Measurements from ENCODE around the gene SERP2.

The SERP2 gene

GRCh38 chr13:44359983-44360375 is 13.6 kb upstream of the SERP2 start:
- DNase-seq, result no peak

- DNase-seq, result no peak
Measured at GRCh38 chr13:44362394-44363040, 11.1 kb upstream of the SERP2 start.

- no peak for DNase-seq
Measured at GRCh38 chr13:44363631-44364344, 9.8 kb upstream of the SERP2 start.

- no peak for DNase-seq
Measured at GRCh38 chr13:44364345-44365000, 9.2 kb upstream of the SERP2 start.

- no peak for DNase-seq
Measured at GRCh38 chr13:44365008-44365407, 8.6 kb upstream of the SERP2 start.

GRCh38 chr13:44365899-44366298 is 7.7 kb upstream of the SERP2 start:
- no peak for DNase-seq

GRCh38 chr13:44368062-44368591 is 5.5 kb upstream of the SERP2 start:
- DNase-seq, result no peak

- no peak for DNase-seq
Measured at GRCh38 chr13:44368599-44369368, 4.8 kb upstream of the SERP2 start.

- DNase-seq, result no peak
Measured at GRCh38 chr13:44371421-44371820, 2.2 kb upstream of the SERP2 start.

- DNase-seq, result no peak
Measured at GRCh38 chr13:44373247-44373600, 400 bp upstream of the SERP2 start.

GRCh38 chr13:44374348-44374712 is 706 bp downstream of the SERP2 start:
- DNase-seq, result no peak

- no peak for DNase-seq
Measured at GRCh38 chr13:44378277-44378676, 4.7 kb downstream of the SERP2 start.

- DNase-seq, result no peak
Measured at GRCh38 chr13:44379885-44380284, 6.3 kb downstream of the SERP2 start.

GRCh38 chr13:44380404-44381165 is 7.0 kb downstream of the SERP2 start:
- no peak for DNase-seq

- no peak for DNase-seq
Measured at GRCh38 chr13:44382635-44383145, 9.1 kb downstream of the SERP2 start.

GRCh38 chr13:44383945-44384344 is 10.3 kb downstream of the SERP2 start:
- DNase-seq, result no peak

GRCh38 chr13:44384778-44385177 is 11.2 kb downstream of the SERP2 start:
- no peak for DNase-seq

- DNase-seq, result no peak
Measured at GRCh38 chr13:44385401-44385800, 11.8 kb downstream of the SERP2 start.

- DNase-seq, result no peak
Measured at GRCh38 chr13:44385847-44386246, 12.2 kb downstream of the SERP2 start.

- no peak for DNase-seq
Measured at GRCh38 chr13:44386913-44387556, 13.4 kb downstream of the SERP2 start.

- no peak for DNase-seq
Measured at GRCh38 chr13:44388427-44389059, 14.9 kb downstream of the SERP2 start.
